Activated CD8-positive, alpha-beta memory T cell treated with anti-CD3 and anti-CD28 coated beads for 36 hours (primary cell): ENCODE data around the gene STXBP1. TPM values are rescaled to one million over a fixed set of nuclear protein-coding genes. Genes with fewer than 3 reads are reported as not detected.

Experiments
- CTCF ChIA-PET: fragments of 350-600 bp; sonication (Branson Sonifier 250); formaldehyde crosslinking; loops from one replicate; lab custom pipeline; 2021; ENCODE audit warnings: antibody characterized with exemption; lab: Charles Lee
- POLR2A ChIA-PET: fragments of 350-600 bp; sonication (Branson Sonifier 250); formaldehyde crosslinking; loops from one replicate; lab custom pipeline; 2021; ENCODE audit warnings: antibody characterized with exemption; lab: Charles Lee
- total RNA-seq, 2 experiments: library from RNA; stranded (reverse); gene quantifications; one replicate each; pipeline ENCODE4 v1.2.3, GENCODE V29; 2021

The STXBP1 gene
- total RNA-seq, 2 experiments from 2014 or later: 18.3 to 22.8 TPM

- CTCF ChIA-PET: interaction anchor here (1.5 to 2.1 kb wide), 2 partner anchors 13 to 142 kb away, joined by 5 to 6 read pairs; no protein-coding TSS in a partner anchor
- POLR2A ChIA-PET: no interaction called here
Observed at GRCh38 chr9:127731938-127732337, 119.9 kb downstream of the STXBP1 start.

- ChIA-PET POLR2A (no interaction called here), CTCF (interaction anchor here (1.5 to 3.8 kb wide), 3 partner anchors 13 to 189 kb away, joined by 5 to 23 read pairs (median 6); no protein-coding TSS in a partner anchor)
Observed at GRCh38 chr9:127732444-127732843, 120.4 kb downstream of the STXBP1 start.

DNA sequence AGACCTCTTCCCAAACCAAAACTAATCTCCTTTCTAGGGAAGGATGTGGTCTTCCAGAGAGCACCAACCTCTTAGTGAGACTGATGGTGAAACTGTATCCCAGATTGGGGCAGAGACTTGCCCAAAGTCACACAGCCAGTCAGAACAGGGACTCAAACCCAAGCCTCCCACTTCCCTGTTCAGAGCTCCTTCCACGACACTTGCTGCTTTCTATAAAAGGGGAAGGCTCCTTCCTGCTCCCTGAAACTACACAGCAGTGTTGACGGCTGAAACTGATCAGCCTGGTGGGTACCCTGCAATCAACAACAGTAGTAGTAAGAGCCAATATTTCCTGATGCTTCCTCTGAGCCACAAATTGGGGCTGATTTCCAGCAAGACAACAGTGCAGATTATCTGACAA lies 121.5 kb downstream of the STXBP1 start:
- ChIA-PET CTCF (interaction anchor here (1.0 to 3.8 kb wide), 5 partner anchors 38 to 188 kb away, joined by 3 to 36 read pairs (median 23); partner anchors contain the start of genes CDK9 and STXBP1), POLR2A (no interaction called here)

- CTCF ChIA-PET: interaction anchor here (0.5 to 3.8 kb wide), 44 partner anchors 10 to 300 kb away, joined by 3 to 36 read pairs (median 4); partner anchors contain the start of genes CDK9, PTRH1, SH2D3C and ST6GALNAC4
- POLR2A ChIA-PET: interaction anchor here (0.8 to 1.8 kb wide), 10 partner anchors 9 to 284 kb away, joined by 3 to 7 read pairs (median 4); partner anchors contain the start of genes CDK9, PTRH1 and SH2D3C
Observed at GRCh38 chr9:127734247-127734746, 122.2 kb downstream of the STXBP1 start.

DNA sequence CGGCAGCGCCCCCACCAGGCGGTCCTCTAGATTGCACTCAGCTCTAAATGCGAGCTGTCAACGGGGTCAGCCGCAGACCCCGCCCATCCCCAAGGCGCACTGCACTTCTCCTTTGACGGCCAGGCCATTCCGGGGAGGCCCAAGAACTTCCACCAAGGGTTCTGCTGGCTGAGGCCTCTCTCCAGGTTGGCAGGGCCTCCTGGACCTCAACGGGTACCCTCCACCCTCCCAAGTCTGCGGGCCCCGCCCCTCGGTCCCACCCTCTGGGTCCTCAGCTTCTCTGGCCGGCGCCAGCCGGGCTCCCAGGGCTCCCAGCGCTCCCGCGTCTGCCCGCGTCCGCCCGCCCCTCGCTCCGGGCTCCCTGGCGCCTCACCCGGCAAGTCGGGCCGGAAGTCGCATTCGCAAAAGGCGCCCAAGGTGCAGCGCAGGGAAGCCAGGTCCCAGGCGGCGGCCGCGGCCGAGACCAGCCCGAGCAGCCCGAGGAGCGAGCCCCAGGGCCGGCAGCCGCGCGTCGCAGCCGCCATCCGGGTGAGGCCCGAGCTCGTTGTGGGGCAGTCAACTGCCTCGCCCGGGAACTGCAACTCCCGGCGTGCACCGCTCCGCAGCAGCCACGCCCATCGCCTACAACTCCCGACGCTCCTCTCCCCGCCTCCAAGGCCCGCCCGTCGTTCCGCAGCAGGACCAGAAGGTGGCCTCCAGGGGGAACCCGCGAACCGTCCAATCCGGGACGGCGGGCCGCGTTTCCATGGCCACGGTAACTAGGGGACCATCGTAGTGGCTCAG lies 122.9 kb downstream of the STXBP1 start, which contains the start of gene TOR2A:
Gene TOR2A (minus strand): TSS at position 548 of the 783 bp plus-strand sequence. CDS start 24 bp downstream, at position 524.
- CTCF ChIA-PET: interaction anchor here (0.6 to 3.8 kb wide), 49 partner anchors 9 to 300 kb away, joined by 3 to 36 read pairs (median 4); partner anchors contain the start of genes CDK9, PTRH1, SH2D3C and ST6GALNAC4
- POLR2A ChIA-PET: interaction anchor here (0.7 to 1.8 kb wide), 16 partner anchors 8 to 311 kb away, joined by 3 to 10 read pairs (median 4); partner anchors contain the start of genes CDK9, PTRH1, SH2D3C and ST6GALNAC4

- ChIA-PET CTCF (interaction anchor here (0.9 to 3.8 kb wide), 29 partner anchors 8 to 299 kb away, joined by 3 to 36 read pairs (median 5); partner anchors contain the start of genes CDK9, PTRH1, SH2D3C and ST6GALNAC4), POLR2A (interaction anchor here (0.7 to 1.8 kb wide), 10 partner anchors 15 to 310 kb away, joined by 3 to 10 read pairs (median 4); partner anchors contain the start of genes SH2D3C and ST6GALNAC4)
Observed at GRCh38 chr9:127735530-127736185, 123.6 kb downstream of the STXBP1 start.

- ChIA-PET CTCF (no interaction called here), POLR2A (interaction anchor here (0.9 kb wide), 1 partner anchor 27 kb away, joined by 3 read pairs; no protein-coding TSS in a partner anchor)
Observed at GRCh38 chr9:127738666-127739065, 126.6 kb downstream of the STXBP1 start.

DNA sequence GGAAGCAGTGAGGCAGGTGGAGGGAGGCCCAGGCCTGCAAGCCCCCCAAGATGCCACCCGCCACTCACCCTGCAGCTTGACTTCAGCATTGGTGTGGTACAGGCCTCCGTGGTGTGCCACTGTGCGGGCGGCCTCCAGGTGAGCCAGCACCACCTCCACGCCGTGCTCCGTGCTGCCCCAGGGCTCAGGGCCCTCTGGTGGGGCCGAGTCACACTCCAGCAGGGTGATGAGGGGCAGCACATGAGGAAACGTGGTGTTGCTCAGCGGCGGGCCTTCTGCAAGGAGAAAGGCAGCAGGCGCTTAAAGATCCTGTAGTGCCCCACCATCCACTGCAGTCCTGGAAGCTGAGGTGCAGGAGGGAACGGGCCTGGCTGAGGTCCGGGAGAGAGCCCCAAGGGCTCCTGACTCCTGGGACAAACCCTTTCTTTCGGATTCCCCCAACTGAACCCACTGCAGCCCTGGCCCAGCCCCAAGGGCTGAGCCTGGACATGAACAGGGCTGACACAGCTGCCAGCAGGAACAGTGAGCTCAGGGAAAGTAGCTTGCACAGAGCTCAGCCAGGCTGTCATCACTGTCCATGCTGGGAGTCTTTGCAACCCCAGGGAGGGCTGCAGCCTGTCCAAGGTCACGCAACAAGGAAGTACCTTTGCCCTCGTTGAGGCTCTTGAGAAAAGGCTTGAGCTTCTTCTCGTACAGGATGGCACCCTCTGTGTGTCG lies 127.7 kb downstream of the STXBP1 start:
- POLR2A ChIA-PET: interaction anchor here (0.7 kb wide), 1 partner anchor 8 kb away, joined by 3 read pairs; no protein-coding TSS in a partner anchor

GRCh38 chr9:127741831-127742434 lies 129.9 kb downstream of the STXBP1 start:
- POLR2A ChIA-PET: interaction anchor here (1.7 kb wide), 1 partner anchor 7 kb away, joined by 5 read pairs; the partner anchor contains the start of gene TOR2A
- CTCF ChIA-PET: interaction anchor here (0.6 to 2.3 kb wide), 3 partner anchors 22 to 180 kb away, joined by 3 to 9 read pairs (median 3); no protein-coding TSS in a partner anchor

More for the DNA sequence above, 127.7 kb downstream of the STXBP1 start:
- CTCF ChIA-PET: interaction anchor here (1.4 kb wide), 1 partner anchor 181 kb away, joined by 3 read pairs; no protein-coding TSS in a partner anchor

Other genes with a start within 250 kb of the STXBP1 start
- 1 to 10 TPM; 5.3 to 6.5 TPM for gene SLC2A8, start 215.1 kb upstream of the STXBP1 start, total RNA-seq
- gene ZNF79, start 187.9 kb upstream of the STXBP1 start, total RNA-seq: 10 to 100 TPM; 14.3 to 16.0 TPM
- 1,000 to 10,000 TPM; 1,573 to 1,585 TPM for gene RPL12, start 160.9 kb upstream of the STXBP1 start, total RNA-seq
- 10 to 100 TPM; 23.4 to 25.2 TPM for gene LRSAM1, start 160.8 kb upstream of the STXBP1 start, total RNA-seq
- gene CFAP157, start 94.7 kb downstream of the STXBP1 start, total RNA-seq: not detected
- 10 to 100 TPM; 27.8 to 28.8 TPM for gene PTRH1, start 103.4 kb downstream of the STXBP1 start, total RNA-seq
- 1 to 10 TPM; 1.3 to 1.4 TPM for gene TTC16, start 103.8 kb downstream of the STXBP1 start, total RNA-seq
- 10 to 100 TPM; 24.9 TPM for gene TOR2A, start 123.0 kb downstream of the STXBP1 start, total RNA-seq
- 10 to 100 TPM; 17.4 to 18.3 TPM for gene SH2D3C, start 166.4 kb downstream of the STXBP1 start, total RNA-seq
- gene CDK9, start 173.8 kb downstream of the STXBP1 start, total RNA-seq: 100 to 1,000 TPM; 103 to 109 TPM
- gene FPGS, start 190.6 kb downstream of the STXBP1 start, total RNA-seq: 100 to 1,000 TPM; 106 to 107 TPM
- 10 to 100 TPM; 19.0 to 20.5 TPM for gene ENG, start 242.4 kb downstream of the STXBP1 start, total RNA-seq